Mammary epithelial cell (primary cell): ENCODE measurements around the gene SEMA5A.

ENCODE experiments used
- CTCF ChIP-seq, 2 donors: IDR thresholded peaks in 1 of 2; conservative IDR thresholded peaks in 1 of 2; 2 replicates each; pipeline ENCODE4 v1.5.1; 2011 to 2012; ENCODE audit warnings: inconsistent platforms in 2 of 2, low read length in 2 of 2, mild to moderate bottlenecking in 2 of 2, control low read depth in 1 of 2, low read depth in 1 of 2; ENCODE audit not compliant: insufficient read depth in 1 of 2; ENCODE audit errors: extremely low read depth in 1 of 2
- EZH2 ChIP-seq: IDR thresholded peaks from 2 replicates; pipeline ENCODE4 v1.6.1; 2012; ENCODE audit warnings: low read length, inconsistent platforms, borderline replicate concordance

DNA sequence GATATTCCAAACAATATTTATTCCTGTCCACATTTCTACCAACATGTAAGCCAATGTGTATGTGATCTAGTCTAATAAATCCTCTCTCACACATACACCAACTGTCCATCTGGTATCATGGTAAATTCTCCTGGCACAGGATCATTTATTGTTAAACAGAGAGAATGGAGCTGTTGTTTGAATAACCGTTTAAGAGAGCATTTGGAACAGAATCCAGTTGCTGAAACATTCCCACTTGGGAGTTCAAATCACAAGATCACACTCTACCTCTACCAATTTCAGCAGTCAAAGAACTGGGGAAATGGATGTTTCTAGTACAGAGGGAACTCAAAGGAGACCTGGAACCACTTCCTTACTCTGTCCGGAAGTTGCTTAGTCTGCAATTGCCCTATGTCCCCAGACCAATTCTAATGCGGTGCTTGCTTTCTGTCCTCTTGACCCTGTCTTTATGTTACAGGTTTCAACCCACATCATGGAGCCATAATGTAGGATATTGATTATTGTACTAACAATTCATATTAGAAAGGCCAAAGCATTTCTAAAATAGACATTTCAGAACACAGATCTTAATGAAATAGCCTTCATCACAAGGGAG is 488.4 kb downstream of the SEMA5A start:
- TF ChIP-seq CTCF (conservative IDR thresholded peaks at IDR 0.05 in 1 of 2, IDR thresholded peaks at IDR 0.05 in 1 of 2; ENCODE audit: extremely low read depth in 1 of 2, insufficient read depth in 1 of 2, low read depth in 1 of 2, low read length in 2 of 2): no peak
- TF ChIP-seq EZH2: no peak
